Measurements from ENCODE around the gene EEPD1. TPM values are rescaled to one million over a fixed set of nuclear protein-coding genes. Genes with fewer than 3 reads are reported as not detected.
A peak's percentile ranks its signal among the peaks of the same experiment; 100 is the strongest.
"Not testable (repeated sequence)": the region's sequence is repeated elsewhere in the genome, so short reads cannot be mapped to it uniquely, and the experiment has no call there.

Gene EEPD1
- total RNA-seq (9.2 TPM), polyA plus RNA-seq (10 to 100 TPM; 10.6 to 24.4 (median 16.4) TPM)

GRCh38 chr7:36152756-36153570 lies at the start of gene EEPD1:
EEPD1 (plus strand) TSS chr7:36153254; CDS start chr7:36154325, 1,071 bp downstream.
- peaks cover 4 to 39% (median 20%) of the 10 kb centered on the region in 4 donors for H3K4me1 Mint-ChIP-seq
- peak; percentile 95 to 97 for ATAC-seq (ENCODE audit: low read depth in 2 of 2)
- peak within 1 kb of the TSS; percentile 30 to 83 (median 71) for H3K27ac Mint-ChIP-seq
- peak within 1 kb of the TSS; percentile 51 for H3K27ac ChIP-seq (ENCODE audit: insufficient read depth, low read length, poor library complexity, severe bottlenecking)
- no peaks in the 10 kb centered on the region for H3K27me3 Mint-ChIP-seq
- no peaks in the 10 kb centered on the region for H3K9me3 ChIP-seq (ENCODE audit: control insufficient read depth in 2 of 2, low read length in 2 of 2)
- H3K4me3 ChIP-seq (ENCODE audit: low read depth, low read length) = peak within 1 kb of the TSS; percentile 67
- H3K9me3 Mint-ChIP-seq = peaks cover 0 to 2% (median 0%) of the 10 kb centered on the region in 7 donors
- no peaks in the 10 kb centered on the region for H3K36me3 Mint-ChIP-seq
- peak; percentile 98 to 99 (median 99) for DNase-seq
- no peaks in the 10 kb centered on the region for H3K36me3 ChIP-seq (ENCODE audit: control insufficient read depth, insufficient read depth, low read length)
- H3K4me3 Mint-ChIP-seq = peak within 1 kb of the TSS; percentile 85 to 95 (median 88)
- H3K27me3 ChIP-seq (ENCODE audit: control insufficient read depth, insufficient read depth, low read length) = no peaks in the 10 kb centered on the region
- H3K4me1 ChIP-seq (ENCODE audit: control insufficient read depth, insufficient read depth, low read length, poor library complexity, severe bottlenecking) = peaks cover 16% of the 10 kb centered on the region

GRCh38 chr7:36103837-36104561 lies 49.1 kb upstream of the EEPD1 start:
- DNase-seq (no peak), ATAC-seq (ENCODE audit: low read depth in 2 of 2) (no peak)
- H3K9me3 ChIP-seq (ENCODE audit: control insufficient read depth in 2 of 2, low read length in 2 of 2) = no peaks in the 10 kb centered on the region
- H3K27ac ChIP-seq (ENCODE audit: insufficient read depth, low read length, poor library complexity, severe bottlenecking) = no peak overlapping the region
- Mint-ChIP-seq H3K9me3 (peaks cover 0 to 12% (median 6%) of the 10 kb centered on the region in 7 donors), H3K4me3 (no peak overlapping the region), H3K27ac (no peak overlapping the region), H3K36me3 (no peaks in the 10 kb centered on the region), H3K27me3 (peaks cover 22% of the 10 kb centered on the region), H3K4me1 (no peaks in the 10 kb centered on the region)
- H3K4me1 ChIP-seq (ENCODE audit: control insufficient read depth, insufficient read depth, low read length, poor library complexity, severe bottlenecking) = no peaks in the 10 kb centered on the region
- peaks cover 2% of the 10 kb centered on the region for H3K27me3 ChIP-seq (ENCODE audit: control insufficient read depth, insufficient read depth, low read length)
- no peak overlapping the region for H3K4me3 ChIP-seq (ENCODE audit: low read depth, low read length)
- H3K36me3 ChIP-seq (ENCODE audit: control insufficient read depth, insufficient read depth, low read length) = no peaks in the 10 kb centered on the region

- H3K27ac ChIP-seq (ENCODE audit: insufficient read depth, low read length, poor library complexity, severe bottlenecking); H3K9me3 Mint-ChIP-seq; ATAC-seq (ENCODE audit: low read depth in 2 of 2); H3K4me1 ChIP-seq (ENCODE audit: control insufficient read depth, insufficient read depth, low read length, poor library complexity, severe bottlenecking); H3K36me3 Mint-ChIP-seq; DNase-seq; H3K27ac Mint-ChIP-seq; H3K4me1 Mint-ChIP-seq; H3K9me3 ChIP-seq (ENCODE audit: control insufficient read depth in 2 of 2, low read length in 2 of 2); H3K36me3 ChIP-seq (ENCODE audit: control insufficient read depth, insufficient read depth, low read length); H3K4me3 ChIP-seq (ENCODE audit: low read depth, low read length); H3K4me3 Mint-ChIP-seq; H3K27me3 ChIP-seq (ENCODE audit: control insufficient read depth, insufficient read depth, low read length); H3K27me3 Mint-ChIP-seq: not testable (repeated sequence)
Measured at GRCh38 chr7:36106972-36107908, 45.8 kb upstream of the EEPD1 start.

GRCh38 chr7:36107926-36108631 lies 45.0 kb upstream of the EEPD1 start:
- DNase-seq = no peak
- Mint-ChIP-seq H3K4me3 (no peak overlapping the region), H3K27me3 (peaks cover 11% of the 10 kb centered on the region), H3K9me3 (peaks cover 0 to 1% (median 0%) of the 10 kb centered on the region in 7 donors), H3K4me1 (no peaks in the 10 kb centered on the region), H3K27ac (no peak overlapping the region), H3K36me3 (no peaks in the 10 kb centered on the region)
- ATAC-seq (ENCODE audit: low read depth in 2 of 2) = no peak
- Histone ChIP-seq H3K36me3 (ENCODE audit: control insufficient read depth, insufficient read depth, low read length) (no peaks in the 10 kb centered on the region), H3K4me1 (ENCODE audit: control insufficient read depth, insufficient read depth, low read length, poor library complexity, severe bottlenecking) (no peaks in the 10 kb centered on the region), H3K27me3 (ENCODE audit: control insufficient read depth, insufficient read depth, low read length) (peaks cover 2% of the 10 kb centered on the region), H3K27ac (ENCODE audit: insufficient read depth, low read length, poor library complexity, severe bottlenecking) (no peak overlapping the region), H3K4me3 (ENCODE audit: low read depth, low read length) (no peak overlapping the region), H3K9me3 (ENCODE audit: control insufficient read depth in 2 of 2, low read length in 2 of 2) (no peaks in the 10 kb centered on the region)

GRCh38 chr7:36109013-36109627 lies 43.9 kb upstream of the EEPD1 start:
- no peak for ATAC-seq (ENCODE audit: low read depth in 2 of 2)
- no peak for DNase-seq
- Mint-ChIP-seq H3K9me3 (peaks cover 0 to 1% (median 0%) of the 10 kb centered on the region in 7 donors), H3K27me3 (peaks cover 11% of the 10 kb centered on the region), H3K4me3 (no peak overlapping the region), H3K27ac (peak overlapping the region in 1 of 3 donors; percentile 62), H3K36me3 (no peaks in the 10 kb centered on the region), H3K4me1 (no peaks in the 10 kb centered on the region)
- H3K9me3 ChIP-seq (ENCODE audit: control insufficient read depth in 2 of 2, low read length in 2 of 2) = no peaks in the 10 kb centered on the region
- H3K27ac ChIP-seq (ENCODE audit: insufficient read depth, low read length, poor library complexity, severe bottlenecking) = no peak overlapping the region
- H3K27me3 ChIP-seq (ENCODE audit: control insufficient read depth, insufficient read depth, low read length) = peaks cover 2% of the 10 kb centered on the region
- H3K4me1 ChIP-seq (ENCODE audit: control insufficient read depth, insufficient read depth, low read length, poor library complexity, severe bottlenecking) = no peaks in the 10 kb centered on the region
- no peaks in the 10 kb centered on the region for H3K36me3 ChIP-seq (ENCODE audit: control insufficient read depth, insufficient read depth, low read length)
- no peak overlapping the region for H3K4me3 ChIP-seq (ENCODE audit: low read depth, low read length)

GRCh38 chr7:36110584-36110983 lies 42.5 kb upstream of the EEPD1 start:
- H3K27ac ChIP-seq (ENCODE audit: insufficient read depth, low read length, poor library complexity, severe bottlenecking) = no peak overlapping the region
- DNase-seq (no peak), ATAC-seq (ENCODE audit: low read depth in 2 of 2) (no peak)
- Mint-ChIP-seq H3K36me3 (no peaks in the 10 kb centered on the region), H3K9me3 (peaks cover 0 to 1% (median 0%) of the 10 kb centered on the region in 7 donors), H3K4me3 (no peak overlapping the region), H3K4me1 (peaks cover 0 to 12% (median 5%) of the 10 kb centered on the region in 4 donors), H3K27me3 (peaks cover 11% of the 10 kb centered on the region), H3K27ac (no peak overlapping the region)
- no peaks in the 10 kb centered on the region for H3K9me3 ChIP-seq (ENCODE audit: control insufficient read depth in 2 of 2, low read length in 2 of 2)
- peaks cover 7% of the 10 kb centered on the region for H3K4me1 ChIP-seq (ENCODE audit: control insufficient read depth, insufficient read depth, low read length, poor library complexity, severe bottlenecking)
- H3K4me3 ChIP-seq (ENCODE audit: low read depth, low read length) = no peak overlapping the region
- no peaks in the 10 kb centered on the region for H3K36me3 ChIP-seq (ENCODE audit: control insufficient read depth, insufficient read depth, low read length)
- H3K27me3 ChIP-seq (ENCODE audit: control insufficient read depth, insufficient read depth, low read length) = peaks cover 2% of the 10 kb centered on the region
